ENCODE measurements around the gene CPLANE2.
A peak's percentile ranks its signal among the peaks of the same experiment; 100 is the strongest.
"Not testable (repeated sequence)": the region's sequence is repeated elsewhere in the genome, so short reads cannot be mapped to it uniquely, and the experiment has no call there.

The CPLANE2 gene

DNA sequence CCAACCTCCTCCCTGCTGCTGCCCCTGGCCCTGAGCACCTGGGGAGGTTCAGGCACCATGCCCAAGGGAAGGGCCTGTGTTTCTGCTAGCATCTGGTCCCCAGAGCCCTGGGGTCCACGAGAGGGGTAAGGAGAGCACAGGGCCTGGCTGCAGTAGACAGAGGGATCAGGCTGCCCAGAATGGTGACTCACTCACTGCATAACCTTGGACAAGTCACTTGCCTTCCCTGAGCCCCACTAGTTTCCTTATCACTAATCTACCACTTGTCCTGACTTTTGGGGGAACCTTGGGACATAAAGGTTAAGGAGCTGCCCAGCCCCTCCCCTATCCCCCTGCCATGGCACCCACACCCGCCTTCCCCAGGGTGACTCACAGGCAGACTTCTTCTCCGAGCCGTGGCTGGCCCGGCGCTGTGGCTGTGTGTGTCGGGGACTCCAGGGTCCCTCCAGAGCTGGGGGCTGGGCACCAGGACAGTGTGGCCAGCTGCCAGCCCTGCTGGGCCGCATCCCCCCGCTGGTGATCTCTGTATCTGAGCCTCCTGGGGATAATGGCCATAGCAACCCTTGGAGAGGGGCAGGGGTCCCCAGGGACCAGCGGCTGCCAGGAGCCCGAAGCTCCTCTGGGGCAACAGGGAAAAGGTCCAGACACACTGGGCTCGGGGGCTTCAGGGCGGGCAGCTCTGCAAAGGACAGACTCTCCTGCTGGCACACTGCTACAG lies 28.6 kb downstream of the CPLANE2 start:
- peak; percentile 38 for DNase-seq

DNA sequence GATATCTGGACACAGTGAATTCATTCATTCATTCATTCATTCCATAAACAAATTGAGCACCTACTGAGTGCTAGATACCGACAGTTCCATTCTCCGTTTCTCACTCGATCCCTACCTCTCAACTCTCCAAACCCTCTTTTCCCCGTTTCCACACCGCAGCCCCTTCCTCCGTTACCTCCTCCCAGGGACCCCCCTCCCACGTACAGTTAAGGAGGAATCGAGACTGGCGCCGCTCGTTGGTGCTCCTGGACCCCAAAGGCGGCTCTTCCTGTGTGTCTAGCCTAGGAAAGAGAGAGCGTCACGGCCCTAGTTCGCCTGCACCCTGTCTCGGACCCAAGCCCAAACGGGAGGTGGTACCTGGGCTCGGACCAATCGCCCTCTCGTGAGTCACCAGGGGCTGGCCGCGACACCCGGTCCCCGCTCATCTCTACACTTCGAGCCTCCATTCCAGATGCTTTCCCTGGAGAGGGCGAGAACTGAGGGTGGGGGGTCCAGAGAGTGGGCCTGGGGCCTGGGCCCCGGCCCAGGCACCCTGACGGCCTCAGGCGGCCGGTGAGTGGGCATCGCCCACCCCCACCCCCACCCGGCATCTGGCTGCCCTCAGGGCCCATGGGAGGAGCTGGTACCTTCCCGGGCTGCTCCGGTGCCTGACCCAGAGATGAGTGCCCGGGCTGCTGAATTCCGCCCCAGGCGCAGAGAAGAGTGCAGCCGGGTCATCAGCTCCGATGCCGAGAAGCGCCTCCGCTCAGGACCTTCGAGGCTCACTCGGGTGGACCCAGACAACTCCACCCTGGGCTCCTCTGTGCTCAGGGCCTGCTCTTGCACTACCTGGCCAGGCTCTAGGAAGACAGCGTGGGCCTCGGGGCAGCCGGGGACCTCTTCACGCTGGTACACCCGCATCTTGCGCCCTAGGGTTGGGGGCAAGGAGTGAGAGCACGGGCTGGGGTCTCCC lies 29.4 kb downstream of the CPLANE2 start:
- DNase-seq = peak; percentile 55

DNA sequence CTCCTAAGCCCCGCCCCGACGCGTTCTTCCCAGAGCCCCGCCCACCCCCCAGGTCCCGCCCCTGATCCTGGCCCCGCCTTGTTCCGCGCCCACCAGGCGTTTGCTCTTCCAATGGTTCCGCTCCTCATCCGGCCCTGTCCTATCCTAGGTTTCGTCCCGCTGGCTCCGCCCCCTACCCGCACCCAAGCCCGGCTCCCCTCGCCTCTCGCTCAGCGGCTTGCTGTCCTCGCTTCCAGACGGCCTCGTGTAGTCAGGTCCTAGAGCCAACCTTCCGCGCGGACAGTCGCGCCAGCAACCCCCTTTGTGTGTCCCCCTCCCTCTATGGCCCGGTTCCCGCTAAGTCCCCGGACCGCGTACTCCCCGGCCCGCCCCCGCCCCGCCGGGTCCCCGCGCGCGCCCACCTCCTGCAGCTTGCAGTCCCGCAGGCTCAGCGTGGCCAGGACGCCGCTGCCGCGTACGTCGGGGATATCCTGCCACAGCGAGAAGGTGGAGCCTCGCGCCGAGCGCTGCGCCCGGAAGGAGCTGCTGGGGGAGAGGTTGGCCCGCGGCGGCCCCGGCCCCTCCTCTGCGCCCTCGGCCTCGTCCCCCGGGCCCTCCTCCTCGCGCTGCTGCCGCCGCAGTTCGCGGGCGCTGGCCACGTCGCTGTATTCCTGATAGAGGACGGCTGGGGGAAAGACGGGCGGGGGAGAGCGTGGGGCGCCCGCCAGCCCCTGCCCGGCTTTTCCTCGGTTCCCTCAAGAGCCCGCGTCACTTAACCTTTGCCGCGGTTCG lies 30.3 kb downstream of the CPLANE2 start:
- peak; percentile 98 for DNase-seq

DNA sequence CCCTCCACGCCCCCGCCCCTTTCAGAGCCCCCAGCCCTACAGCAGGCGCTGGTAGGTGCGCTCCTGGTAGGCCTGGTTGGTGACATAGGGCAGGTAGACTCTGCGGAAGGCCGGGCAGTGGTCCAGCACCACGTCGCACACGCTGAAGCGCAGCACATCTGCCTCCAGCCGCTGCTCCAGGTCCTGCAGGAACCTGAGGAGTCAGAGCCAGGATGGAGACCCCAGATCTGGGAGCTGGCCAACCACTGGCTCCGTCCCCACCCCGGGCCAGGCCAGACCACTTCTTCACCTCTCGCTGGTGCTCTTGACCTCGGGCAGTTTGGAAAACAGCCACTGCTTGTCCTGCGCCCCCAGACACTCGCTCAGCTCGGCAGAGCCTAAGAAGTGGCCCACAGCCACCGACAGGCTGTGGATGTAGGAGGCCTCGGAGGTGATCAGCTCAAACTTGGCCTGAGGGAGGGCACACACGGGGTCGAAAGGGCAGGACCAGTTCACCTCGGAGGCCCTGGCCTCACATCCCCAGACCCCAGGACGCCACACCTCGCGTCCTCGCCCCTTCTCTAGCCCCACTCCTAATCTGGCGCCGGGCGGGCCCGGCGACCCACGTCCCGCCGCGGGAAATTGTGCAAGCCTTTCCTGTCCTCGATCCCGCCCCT lies 31.0 kb downstream of the CPLANE2 start:
- no peak for DNase-seq

DNA sequence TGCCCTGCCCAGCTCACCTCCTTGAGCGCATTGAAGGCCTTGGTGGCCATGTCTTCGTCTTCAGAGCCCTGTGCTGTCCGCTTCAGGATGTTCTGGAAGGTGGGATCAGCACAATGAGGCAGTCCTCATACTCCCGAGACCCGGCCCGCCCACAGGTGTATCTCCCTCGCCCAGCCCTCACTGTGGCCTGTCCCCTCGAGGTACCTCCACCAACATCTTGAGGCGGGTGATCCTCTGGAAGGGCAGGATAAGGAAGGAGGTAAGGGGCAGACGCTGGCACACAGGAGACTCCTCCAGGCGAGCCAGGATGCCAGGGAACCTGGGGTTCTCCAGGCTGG lies 31.7 kb downstream of the CPLANE2 start:
- no peak for DNase-seq

DNA sequence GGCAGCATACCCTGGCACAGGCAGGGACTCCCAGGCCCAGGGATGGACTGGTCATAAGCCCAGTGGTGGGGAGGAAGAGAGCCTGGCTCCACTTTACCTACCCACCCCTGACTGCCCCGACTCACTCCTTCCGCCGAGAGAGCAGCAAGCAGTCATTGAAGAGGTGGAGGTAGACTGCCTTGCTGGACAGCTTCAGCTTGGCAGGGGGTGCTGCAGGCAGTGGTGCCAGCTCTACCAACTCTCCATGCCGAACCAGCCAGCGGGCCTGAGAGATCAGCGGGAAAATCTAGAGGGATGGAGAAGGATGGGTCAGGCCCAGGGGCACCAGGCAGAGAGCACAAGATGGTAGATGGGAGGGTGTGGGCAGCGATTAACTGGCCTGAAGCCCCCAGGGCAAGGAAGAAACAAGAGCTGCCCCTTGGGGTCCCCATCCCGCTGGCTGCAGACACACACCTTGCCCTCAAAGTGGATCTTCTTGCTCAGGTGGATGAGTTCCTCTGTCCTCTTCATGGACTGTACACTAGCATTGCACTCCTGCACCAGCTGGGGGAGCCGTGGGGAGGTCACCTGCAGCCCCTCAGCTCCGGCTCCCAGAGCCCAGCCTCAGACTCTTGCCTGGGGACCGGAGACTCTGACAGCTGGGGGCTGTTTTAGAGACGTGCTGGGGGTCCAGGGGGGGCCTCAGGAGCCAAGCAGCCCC lies 32.2 kb downstream of the CPLANE2 start:
- DNase-seq = no peak

DNA sequence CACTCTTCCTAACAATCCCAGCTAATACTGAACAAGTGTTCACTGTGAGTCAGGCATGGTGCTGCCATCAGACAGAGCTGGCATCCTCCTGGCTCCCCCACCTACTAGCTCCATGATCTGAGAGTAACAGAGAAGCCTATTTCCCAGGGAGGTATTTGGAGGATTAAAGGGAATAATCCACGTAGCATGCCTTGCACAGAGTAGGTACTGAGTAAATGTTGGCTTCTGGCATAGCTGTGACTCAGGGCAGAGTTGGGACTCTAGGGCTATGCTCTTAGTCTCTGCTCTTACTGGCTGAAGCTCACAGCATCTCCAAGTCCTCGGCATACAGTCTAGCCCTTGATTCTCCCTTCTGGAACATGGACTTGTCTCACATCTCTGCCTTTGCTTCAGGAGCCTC lies 32.8 kb downstream of the CPLANE2 start:
- DNase-seq = no peak

DNA sequence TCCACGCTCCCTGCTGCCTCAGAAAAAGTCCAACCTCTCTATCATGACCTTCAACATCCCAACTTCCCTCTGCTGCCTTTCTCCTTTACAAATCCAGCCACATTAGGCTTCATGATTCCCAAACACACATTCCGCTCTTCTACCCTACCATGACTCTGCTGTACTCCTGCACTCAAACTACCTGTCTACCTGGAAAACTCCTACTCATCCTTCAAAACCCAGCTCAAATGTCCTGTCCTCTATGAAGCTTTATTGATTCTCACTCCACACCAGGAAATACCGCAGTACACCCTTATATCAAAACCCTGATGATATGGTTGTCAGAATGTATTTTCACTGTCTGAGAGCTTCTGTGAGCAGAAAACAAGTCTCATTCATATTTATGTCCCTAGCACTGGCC lies 33.4 kb downstream of the CPLANE2 start:
- no peak for DNase-seq

DNA sequence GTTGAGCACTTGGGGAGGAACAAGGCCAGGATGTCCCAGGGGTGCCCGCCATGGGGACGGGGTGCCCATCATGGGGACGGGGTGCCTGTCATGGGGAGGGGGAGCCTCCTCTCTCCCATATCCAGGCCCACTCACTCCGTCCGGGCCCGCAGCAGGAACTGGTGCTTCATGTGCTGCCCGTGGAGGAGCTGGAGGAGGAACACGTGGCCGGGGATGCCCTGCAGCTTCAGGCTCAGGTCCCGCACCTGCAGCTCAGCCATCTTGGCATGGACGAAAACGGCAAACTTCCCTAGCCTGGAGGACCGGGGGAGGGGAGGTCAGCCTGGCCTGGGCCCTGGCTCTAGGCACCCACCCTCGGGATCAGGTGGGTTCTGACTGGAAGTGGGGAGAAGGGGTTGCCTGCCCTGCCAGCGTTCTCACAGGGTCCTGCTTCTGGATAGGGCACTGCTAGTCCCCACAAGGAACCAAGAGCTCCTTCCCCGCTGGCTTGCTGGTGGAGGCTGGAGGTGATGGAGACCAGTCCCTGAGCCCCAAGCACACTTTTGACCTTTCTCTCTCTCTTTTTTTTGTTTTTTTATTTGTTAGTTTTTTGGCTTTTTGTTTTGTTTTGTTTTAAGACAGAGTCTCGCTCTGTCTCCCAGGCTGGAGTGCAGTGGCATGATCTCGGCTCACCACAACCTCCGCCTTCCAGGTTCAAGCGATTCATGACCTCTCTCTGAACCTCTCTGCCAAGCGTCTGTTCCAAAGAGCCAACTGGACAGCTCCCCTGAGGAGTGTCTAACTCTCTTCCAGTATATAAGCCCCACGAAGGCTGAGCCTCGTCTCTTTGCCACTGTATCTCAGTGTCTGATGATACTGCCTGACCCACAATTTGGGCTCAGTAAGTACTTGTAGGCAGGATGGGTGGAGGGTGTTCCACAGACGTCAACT lies 34.4 kb downstream of the CPLANE2 start:
- no peak for DNase-seq

DNA sequence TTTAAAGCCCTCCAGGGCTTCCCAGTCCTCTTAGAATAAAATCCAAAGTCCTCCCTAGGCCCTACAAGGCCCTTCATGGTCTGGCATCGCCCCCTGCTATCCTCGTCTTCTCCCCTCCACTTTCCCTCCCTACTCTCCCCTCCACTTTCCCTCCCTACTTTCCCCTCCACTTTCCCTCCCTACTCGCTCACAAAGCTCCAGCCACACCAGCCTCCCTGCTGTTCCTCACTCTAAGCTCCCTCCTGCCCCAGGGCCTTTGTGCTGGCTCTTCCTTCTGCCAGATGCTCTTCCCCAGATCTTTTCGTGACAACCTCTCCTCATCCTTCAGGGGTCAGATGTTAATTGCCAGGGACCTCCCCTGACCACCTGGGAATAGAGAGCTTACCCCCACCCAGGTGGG lies 37.3 kb downstream of the CPLANE2 start:
- no peak for DNase-seq

DNA sequence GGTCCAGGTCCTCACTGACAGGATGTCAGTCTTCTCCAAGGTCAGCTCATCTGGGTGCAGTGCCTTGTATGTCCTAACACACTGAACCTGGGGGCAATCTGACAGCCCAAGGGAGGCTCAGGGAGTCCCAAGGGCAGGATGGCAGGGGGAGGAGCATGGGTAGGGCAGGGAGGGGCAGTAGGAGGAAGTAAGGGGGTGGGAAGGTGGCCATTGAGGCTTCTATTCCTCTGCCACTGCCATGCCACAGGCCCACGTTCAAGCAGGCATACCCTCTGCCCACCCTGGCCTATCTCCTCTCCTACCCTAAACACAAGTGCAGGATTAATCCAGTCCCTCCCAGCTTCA lies 37.9 kb downstream of the CPLANE2 start:
- DNase-seq = no peak

DNA sequence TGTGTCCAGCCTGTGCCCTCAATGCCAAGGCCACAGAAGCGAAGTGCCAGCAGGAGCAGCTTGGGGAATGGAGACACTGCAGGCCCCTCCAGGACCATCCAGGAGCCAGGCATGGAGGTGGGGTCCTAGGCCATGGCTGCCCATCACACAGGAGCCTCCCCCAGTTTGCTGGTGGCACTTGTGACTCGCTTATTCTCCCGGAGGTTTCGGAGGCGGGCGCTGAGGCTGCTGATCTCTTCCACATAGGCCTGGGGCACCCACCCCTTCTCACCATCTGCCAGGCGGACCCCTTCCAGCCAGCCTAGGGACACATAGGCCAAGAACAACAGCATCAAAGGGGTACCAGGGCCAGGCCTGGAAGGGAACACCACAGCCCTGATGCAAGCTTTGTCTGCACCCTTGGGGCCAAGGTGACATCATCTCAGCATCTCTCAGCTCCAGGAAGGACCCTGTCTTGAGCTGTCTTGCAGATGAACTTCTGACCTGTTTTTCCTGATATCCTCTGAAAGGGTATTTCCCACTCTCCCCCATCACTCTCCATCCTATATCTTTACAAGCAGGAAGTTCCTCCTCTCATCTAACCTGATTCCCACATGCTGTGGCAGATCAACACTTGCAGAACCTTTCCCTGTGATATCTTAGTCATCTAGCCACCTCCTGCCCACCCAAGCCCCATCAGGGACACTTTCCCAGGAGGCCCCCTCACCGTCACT lies 38.4 kb downstream of the CPLANE2 start:
- DNase-seq = no peak

DNA sequence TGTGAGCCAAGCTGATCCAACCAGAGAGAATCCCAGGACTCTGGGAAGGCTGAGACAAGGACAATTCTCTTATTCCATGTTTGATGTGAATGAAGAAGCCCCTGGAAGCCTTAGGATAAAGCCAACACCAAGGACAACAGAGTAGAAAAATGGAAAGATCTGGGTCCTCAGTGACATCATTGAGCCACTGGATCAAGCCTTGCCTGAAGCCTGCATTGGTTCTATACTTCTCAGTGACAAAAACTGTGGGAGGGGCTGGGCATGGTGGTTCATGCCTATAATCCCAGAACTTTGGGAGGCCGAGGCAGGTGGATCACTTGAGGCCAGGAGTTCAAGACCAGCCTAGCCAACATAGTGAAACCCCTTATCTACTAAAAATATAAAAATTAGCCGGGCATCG lies 40.1 kb downstream of the CPLANE2 start:
- DNase-seq = no peak

DNA sequence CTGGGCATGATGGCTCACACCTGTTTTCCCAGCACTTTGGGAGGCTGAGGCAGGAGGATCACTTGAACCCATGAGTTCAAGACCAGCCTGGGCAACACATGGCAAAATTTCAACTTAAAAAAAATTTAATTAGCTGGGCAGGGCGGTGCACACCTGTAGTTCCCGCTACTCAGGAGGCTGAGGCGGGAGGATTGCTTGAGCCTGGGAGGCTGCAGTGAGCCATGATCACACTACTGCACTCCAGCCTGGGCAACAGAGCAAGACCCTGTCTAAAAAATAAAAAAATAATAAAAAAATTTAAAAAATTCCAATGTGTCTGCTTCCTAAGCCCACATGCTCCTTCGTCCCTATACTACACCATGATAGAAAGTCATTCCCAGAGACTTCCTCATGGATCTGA lies 40.8 kb downstream of the CPLANE2 start:
- not testable (repeated sequence) for DNase-seq

DNA sequence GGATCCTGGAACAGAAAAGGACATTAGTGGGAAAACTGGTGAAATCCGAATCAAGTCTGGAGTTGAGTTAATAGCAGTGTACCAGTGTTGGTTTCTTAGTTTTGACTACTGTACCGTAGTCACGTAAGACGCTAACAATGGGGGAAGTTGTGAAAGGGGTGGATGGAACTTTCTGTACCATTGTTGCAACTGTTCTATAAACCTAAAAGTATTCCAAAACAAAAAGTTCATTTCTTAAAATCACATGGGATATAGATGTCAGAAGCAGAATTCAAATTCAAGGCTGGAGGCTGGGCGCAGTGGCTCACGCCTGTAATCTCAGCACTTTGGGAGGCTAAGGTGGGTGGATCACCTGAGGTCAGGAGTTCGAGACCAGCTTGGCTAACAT lies 41.5 kb downstream of the CPLANE2 start:
- no peak for DNase-seq

DNA sequence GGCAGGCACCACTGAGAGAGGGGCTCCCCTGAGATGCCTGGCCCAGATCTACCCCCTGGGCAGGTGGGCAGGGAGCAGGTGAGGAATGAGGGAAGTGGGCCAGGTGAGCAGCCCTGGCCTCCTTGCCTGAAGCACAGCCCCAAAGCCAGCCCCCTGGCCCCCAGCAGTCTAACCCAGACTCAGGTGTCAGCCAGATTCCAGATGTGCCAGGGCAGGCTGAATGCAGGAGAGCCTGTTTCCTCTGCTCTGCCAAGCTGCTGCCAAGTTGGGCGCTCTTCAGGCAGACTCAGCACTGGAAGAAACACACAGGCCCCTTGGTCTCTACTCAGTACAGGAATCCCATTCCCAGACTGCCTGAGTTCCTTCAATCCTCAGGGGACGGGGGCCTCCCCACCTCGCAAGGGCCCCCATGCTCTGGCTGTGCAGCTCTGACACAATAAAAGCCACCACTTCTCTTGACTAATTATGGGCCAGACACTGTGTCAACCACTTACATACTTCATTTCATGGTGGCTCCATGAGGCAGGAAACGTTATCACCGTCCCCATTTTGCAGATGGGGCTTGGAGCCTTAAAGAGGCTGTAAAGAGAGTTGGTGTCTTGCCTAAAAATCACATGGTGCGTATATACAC lies 45.0 kb downstream of the CPLANE2 start:
- no peak for DNase-seq

DNA sequence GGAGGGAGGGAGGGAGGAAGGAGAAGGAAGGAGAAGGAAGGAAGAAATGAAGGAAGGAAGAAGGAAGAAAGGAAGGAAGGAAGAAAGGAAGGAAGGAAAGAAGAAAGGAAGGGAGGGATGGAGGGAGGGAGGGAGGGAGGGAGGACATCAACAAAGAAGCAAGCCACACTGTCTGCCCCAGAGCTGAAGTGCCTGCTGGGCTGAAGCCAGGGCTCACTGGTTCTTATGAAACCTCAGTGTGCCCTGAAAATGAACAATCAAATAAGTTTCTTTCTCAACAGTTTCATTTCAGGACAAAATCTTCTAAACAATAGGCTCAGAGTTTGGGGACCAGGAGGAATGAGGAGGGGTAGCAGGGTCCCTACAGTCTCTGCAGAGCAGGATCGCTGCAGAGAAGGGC lies 45.7 kb downstream of the CPLANE2 start:
- DNase-seq = no peak

DNA sequence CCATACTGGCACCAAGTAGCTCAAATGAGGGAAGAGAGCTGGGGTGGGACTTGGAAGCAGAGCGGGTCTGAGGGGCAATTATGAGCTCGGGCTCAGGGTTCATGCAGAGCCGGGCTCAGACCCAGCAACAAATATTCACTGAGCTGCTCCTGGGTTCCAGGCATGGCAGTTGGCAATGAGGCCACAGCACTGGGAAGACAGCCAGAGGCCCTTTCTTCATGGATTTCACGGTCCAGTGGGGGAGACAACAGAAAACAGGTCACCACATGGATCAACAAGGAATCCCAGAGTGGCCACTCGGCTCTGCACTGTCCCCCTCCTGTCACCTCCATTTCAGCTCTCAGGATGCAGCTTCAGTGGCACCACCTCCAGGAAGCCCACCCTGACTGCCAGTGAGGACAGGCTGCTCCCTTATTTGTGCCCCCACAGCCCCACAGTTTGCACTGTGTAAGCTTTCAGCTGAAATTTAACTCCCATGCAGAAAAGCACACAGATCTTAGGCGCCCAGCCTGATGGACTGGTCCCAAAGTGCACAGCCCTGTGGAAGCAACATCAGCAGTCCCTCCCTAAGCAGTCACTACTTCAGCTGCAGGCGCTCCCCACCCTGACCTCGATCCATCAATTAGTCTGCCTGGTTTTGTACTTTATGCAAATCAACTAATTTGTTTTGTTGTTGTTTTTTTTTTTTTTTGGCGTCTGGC lies 46.9 kb downstream of the CPLANE2 start:
- DNase-seq = no peak

DNA sequence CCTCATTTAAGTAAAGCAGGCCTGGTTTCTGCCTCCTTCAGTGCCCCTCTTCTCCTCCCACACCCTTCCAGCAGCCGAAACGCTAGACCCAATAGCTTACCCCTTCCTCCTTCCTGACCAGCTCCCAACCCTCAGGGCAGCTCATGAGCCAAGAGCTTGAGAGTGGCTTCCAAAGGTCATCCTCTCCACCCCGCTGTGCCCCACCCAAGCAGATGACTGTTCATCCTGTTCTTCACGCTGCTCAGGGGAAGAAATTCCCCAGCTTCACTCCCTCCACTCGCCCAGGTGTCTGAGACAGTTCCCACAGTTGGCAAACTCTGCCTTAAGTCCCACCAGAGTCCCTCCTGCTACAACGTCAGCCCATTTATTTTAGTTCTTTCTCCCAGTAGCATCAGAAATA lies 48.0 kb downstream of the CPLANE2 start:
- peak; percentile 71 for DNase-seq
